Measurements from ENCODE around the gene MARCHF9. TPM values are rescaled to one million over a fixed set of nuclear protein-coding genes. Genes with fewer than 3 reads are reported as not detected.
"Not testable (repeated sequence)": the region's sequence is repeated elsewhere in the genome, so short reads cannot be mapped to it uniquely, and the experiment has no call there.

The MARCHF9 gene
- total RNA-seq, 4 donors from 2014 or later: 4.2 to 19.8 (median 10.4) TPM

GRCh38 chr12:57718641-57719528, 36.0 kb upstream of the MARCHF9 start:
- WGBS, 2 donors: 95% methylated on average over 15 of the region's 15 CpGs
- H3K36me3 ChIP-seq: peaks cover 0 to 82% (median 25%) of the 10 kb centered on the region in 3 donors

GRCh38 chr12:57719777-57720605, 34.9 kb upstream of the MARCHF9 start:
- H3K27ac ChIP-seq: no peak overlapping the region
- H3K27me3 ChIP-seq: no peaks in the 10 kb centered on the region
- peaks cover 0 to 3% (median 0%) of the 10 kb centered on the region in 4 donors for H3K4me1 ChIP-seq
- H3K36me3 ChIP-seq: peaks cover 0 to 73% (median 25%) of the 10 kb centered on the region in 3 donors
- WGBS, 2 donors: 90% methylated on average over 20 of the region's 20 CpGs
- no peaks in the 10 kb centered on the region for H3K9me3 ChIP-seq
- no peak overlapping the region for H3K4me3 ChIP-seq
- DNase-seq (ENCODE audit: low spot score in 2 of 2): no peak
- no peak for TF ChIP-seq POLR2A (IDR thresholded peaks at IDR 0.05)
- no peak for TF ChIP-seq CTCF (IDR thresholded peaks at IDR 0.05)
- TF ChIP-seq EP300 (IDR thresholded peaks at IDR 0.05): no peak

More at GRCh38 chr12:57718641-57719528, 36.0 kb upstream of the MARCHF9 start:
- no peak for DNase-seq (ENCODE audit: low spot score in 2 of 2)
- no peak overlapping the region for H3K27ac ChIP-seq
- TF ChIP-seq POLR2A (IDR thresholded peaks at IDR 0.05) (no peak), EP300 (IDR thresholded peaks at IDR 0.05) (no peak), CTCF (IDR thresholded peaks at IDR 0.05) (no peak)
- no peaks in the 10 kb centered on the region for H3K9me3 ChIP-seq
- no peaks in the 10 kb centered on the region for H3K27me3 ChIP-seq
- H3K4me3 ChIP-seq: no peak overlapping the region
- peaks cover 0 to 3% (median 0%) of the 10 kb centered on the region in 4 donors for H3K4me1 ChIP-seq

- Histone ChIP-seq H3K27ac (no peak overlapping the region), H3K4me1 (peaks cover 0 to 10% (median 0%) of the 10 kb centered on the region in 4 donors), H3K27me3 (no peaks in the 10 kb centered on the region), H3K4me3 (no peak overlapping the region), H3K36me3 (peaks cover 0 to 64% (median 25%) of the 10 kb centered on the region in 3 donors), H3K9me3 (no peaks in the 10 kb centered on the region)
- DNase-seq (ENCODE audit: low spot score in 2 of 2): no peak
- no peak for TF ChIP-seq POLR2A (IDR thresholded peaks at IDR 0.05)
- 78 to 82% methylated on average over 10 to 11 of the region's 11 CpGs for WGBS, 2 donors
Observed at GRCh38 chr12:57720606-57721595, 34.0 kb upstream of the MARCHF9 start.

- not testable (repeated sequence) for DNase-seq (ENCODE audit: low spot score in 2 of 2)
Observed at GRCh38 chr12:57721846-57722608, 32.9 kb upstream of the MARCHF9 start.

More at GRCh38 chr12:57721846-57722608, 32.9 kb upstream of the MARCHF9 start:
- not testable (repeated sequence) for H3K4me3 ChIP-seq, H3K27ac ChIP-seq, H3K27me3 ChIP-seq, H3K9me3 ChIP-seq
- H3K4me1 ChIP-seq: peaks cover 0 to 15% (median 0%) of the 10 kb centered on the region in 4 donors
- 92% methylated on average over 16 of the region's 16 CpGs for WGBS, 2 donors
- peaks cover 0 to 53% (median 23%) of the 10 kb centered on the region in 3 donors for H3K36me3 ChIP-seq

Measured in tibial nerve (tissue), 4 donors.